NCI-H128 (cell line): ENCODE results near the gene TTC31.

Experiments
- DNase-seq: peaks from one replicate; lab custom pipeline; 2025; ENCODE audit not compliant: unreplicated experiment; lab: John Stamatoyannopoulos, UW

TTC31 gene

DNA sequence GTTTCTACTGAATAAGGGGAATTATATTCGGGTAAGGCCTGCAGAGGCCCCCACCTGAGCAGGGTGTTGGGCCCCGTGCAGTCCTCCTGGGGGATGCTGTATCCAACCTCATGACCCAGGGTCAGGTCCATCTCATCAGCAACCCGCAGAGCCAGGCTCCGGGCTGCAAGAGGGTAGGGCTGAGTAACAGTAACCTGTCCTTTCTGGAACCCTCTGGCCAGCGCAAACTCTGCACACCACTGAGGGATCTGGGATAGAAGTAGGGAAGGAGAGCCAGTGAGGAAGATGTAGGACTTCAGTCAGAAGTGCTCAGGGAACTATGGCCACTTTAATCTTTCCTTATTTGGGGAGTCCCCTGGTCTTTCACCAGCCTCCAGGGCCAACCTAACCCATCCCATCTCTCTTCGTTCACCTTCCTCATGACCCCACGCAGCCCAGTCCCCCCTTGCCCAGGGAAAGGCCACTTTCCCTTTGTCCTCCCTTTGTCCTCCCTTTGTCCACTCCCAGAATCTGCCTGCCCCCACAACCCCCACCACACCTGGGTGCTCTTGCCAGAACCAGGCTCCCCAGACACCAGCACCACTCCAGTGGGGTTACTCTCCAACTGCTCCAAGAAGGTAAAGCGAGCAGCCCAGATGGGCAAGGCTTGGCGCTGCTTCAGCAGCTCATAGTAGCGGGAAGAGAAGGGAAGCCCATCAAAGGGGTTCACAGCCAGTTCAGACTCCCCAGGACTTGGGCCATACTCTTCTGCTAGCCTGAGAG is 42.3 kb downstream of the TTC31 start:
- no peak for DNase-seq

DNA sequence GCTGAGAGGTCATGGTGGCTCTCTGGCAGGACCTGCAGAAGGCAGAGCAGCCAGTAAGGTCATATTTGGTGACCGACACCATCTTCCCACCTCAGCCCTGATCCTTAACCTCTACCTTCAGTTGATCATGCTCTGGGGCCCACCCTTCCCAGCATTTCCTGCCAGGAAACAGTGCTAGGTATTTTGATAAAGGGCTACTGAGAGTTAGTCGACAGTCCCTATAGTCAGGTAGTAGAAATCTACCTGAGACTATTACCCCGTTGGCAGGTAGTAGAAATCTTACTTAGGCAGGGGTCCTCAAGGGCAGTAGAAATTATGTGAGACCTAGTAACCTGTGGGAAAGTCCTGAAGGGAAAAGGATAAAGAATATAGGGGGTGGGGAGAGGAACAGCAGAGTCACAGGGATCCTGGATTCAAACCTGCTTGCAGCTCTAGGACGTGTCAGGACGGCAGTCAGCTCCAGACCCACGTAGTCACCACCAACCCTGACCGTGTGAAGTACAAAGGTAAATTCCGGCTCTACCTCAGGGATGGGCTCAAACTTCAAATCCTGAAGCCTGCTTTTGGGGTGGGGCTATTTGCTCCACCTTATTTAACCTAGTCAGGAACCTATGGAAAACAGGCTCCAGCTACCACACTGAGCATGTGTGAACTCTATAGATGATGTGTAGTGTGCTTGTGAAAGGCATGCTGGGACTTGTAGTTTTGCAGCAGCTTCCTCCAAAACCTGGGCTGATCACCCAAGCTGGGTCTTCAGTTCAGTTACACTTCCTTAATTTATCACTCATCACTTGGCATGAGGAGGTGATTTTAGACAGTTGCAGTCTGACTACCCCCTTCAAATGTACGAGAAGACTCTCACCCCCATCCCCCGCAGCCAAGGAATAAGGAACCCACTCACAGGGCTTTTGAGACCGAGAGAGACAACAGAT is 43.1 kb downstream of the TTC31 start, which contains the start of gene DQX1:
TSS of gene DQX1 (minus strand) at position 515 of the 932 bp plus-strand sequence. CDS start at position 13, 502 bp downstream.
- DNase-seq, result no peak

DNA sequence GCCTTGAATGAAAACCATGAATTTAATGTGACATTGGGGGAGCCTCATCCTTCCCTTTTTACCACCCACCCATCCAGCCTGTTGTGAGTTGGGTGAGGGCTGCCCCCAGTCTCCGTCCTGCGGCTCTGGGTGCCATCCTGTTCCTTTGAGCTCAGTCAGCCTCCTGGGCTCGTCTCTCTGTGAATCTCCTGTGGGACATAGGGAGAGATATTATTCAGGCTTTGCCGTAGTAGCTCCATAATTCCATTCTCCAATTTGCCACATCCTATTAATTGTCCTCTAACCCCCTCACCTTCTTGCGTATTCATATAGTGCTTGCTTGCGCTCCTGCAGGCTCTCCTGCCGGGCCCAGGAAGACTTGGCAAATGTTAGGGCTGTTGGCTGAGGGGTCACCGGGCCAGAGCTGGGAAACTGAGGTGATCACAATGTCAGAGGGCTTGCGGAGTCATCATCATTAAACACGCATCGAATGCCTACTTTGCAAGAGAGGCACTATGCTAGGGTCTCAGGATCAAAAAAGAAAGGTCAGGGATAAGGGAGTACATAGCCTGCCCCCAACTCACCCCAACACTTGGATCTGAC is 43.9 kb downstream of the TTC31 start:
- no peak for DNase-seq

DNA sequence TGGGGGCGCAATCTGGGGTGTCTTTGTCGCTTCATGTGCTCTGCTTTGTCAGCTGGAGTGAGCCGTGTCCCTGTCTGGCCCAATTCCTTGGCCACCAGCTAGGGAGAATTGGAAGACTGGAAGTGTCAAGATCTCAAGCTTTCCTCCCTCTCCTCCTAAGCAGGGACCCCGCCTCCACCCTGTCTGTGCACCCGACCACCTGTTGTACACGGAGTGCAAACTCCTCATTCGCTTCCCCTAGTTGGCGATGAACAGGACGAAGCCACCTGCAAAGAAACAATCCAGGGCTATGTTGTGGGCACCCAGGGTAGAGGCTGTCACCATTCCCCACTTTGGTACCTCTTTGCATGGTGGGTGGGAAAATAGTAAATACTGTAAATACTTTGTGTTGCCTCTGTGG is 44.9 kb downstream of the TTC31 start:
- DNase-seq, result no peak

DNA sequence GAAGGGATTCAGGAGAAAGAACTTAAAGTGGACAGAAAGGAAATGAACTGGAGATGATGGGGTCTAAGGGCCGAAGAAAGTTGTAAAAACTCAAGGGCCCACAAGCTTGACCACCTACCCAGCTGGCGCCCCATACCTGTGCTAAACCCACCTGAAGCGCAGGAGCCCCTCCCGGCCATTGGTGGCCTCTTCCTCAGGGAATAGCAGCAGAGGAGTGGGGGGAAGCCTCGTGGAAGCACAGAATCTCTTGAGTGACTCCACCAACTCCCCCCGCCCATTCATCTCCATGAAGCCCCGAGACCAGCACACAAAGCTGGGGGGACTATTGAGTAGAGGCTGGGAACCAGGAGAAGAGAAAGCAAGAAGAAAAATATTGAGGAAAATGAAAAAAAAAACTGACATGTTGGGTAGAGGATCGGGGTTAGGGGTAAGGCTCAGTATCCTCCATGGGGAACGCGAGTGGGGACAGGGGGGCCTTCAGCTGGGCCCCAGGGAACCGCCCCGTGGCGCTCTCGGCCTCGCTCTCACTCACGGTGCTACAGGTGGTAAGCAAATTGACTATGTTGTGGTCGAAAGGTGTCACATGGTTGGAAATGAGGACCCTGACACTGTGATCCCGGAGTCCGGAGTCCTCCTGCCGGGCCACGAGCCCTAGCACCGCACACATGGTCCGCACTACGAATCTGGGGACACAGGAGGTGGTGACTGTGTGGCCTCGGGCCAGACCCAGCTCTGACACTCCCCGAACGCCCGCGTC is 45.9 kb downstream of the TTC31 start:
- DNase-seq, result no peak

DNA sequence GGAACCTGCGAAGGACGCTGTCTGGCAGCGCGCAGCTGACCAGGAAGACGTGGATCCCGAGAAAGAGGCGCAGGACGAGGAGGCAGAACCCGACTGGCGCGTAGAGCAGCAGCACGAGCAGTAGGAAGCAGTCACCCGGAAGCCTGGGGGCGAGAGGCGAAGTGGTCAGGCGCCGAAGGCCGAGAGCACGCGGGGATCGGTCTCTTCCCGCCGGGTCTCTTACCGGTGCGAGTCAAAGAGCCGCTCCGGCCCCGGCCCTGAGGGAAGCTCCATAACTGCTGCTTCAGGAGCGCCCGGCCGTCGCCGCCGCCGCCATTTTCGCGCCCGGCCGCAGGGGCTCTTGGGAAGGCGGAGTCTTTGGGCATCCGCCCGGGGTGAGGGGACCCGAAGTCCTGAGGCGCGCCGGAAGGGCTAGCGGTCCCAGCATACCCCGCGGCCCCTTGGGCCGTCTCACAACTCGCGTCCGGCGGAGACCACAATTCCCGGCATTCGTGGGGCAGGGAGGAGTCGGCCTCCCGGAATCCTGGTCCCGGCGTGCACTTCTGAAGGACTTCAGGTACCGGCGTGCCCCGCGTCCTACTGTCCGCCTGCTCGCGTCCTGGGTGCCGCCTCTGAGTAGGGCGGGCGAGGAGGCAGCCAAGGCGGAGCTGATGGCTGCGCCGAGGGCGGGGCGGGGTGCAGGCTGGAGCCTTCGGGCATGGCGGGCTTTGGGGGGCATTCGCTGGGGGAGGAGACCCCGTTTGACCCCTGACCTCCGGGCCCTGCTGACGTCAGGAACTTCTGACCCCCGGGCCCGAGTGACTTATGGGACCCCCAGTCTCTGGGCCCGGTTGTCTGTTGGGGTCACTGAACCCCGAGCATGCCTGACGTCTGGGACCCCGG is 46.7 kb downstream of the TTC31 start, which contains the start of the genes AUP1 and HTRA2:
TSS of gene AUP1 (minus strand) at position 350 of the 882 bp plus-strand sequence. CDS start at position 273, 77 bp downstream.
TSS of gene HTRA2 (plus strand) at position 577 of the 882 bp plus-strand sequence. CDS start at position 651, 74 bp downstream.
- DNase-seq, result peak; percentile 96

DNA sequence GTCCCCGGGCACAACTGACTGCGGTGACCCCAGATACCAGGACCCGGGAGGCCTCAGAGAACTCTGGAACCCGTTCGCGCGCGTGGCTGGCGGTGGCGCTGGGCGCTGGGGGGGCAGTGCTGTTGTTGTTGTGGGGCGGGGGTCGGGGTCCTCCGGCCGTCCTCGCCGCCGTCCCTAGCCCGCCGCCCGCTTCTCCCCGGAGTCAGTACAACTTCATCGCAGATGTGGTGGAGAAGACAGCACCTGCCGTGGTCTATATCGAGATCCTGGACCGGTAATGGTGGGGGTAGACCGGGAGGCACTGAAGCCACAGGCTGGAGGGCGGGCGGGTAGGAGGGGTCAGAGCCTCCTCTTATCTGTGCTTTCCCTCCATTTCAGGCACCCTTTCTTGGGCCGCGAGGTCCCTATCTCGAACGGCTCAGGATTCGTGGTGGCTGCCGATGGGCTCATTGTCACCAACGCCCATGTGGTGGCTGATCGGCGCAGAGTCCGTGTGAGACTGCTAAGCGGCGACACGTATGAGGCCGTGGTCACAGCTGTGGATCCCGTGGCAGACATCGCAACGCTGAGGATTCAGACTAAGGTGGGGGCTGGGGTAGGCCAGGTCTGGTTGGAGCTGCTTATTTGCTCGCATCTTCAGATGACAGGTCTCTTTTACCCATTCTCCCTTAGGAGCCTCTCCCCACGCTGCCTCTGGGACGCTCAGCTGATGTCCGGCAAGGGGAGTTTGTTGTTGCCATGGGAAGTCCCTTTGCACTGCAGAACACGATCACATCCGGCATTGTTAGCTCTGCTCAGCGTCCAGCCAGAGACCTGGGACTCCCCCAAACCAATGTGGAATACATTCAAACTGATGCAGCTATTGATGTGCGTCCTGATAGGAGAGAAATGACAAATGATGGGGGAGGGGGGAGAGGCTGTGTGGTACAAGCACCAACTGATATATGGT is 47.6 kb downstream of the TTC31 start:
- DNase-seq, result no peak

DNA sequence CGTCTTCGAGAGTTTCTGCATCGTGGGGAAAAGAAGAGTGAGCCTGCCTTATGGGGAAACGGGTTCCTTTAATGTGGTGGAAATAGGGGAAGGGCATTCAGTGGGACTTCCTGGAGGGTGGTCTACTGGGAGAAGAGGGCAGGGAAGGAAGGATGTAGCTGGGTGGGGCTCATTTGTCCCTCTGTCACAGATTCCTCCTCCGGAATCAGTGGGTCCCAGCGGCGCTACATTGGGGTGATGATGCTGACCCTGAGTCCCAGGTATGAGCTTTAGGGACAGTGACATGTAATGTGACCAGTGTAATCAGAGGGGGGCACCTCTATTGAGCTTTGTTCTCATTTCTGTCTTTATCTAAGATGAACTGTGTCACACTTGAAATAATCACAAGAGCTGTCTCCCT is 48.8 kb downstream of the TTC31 start:
- DNase-seq, result no peak

DNA sequence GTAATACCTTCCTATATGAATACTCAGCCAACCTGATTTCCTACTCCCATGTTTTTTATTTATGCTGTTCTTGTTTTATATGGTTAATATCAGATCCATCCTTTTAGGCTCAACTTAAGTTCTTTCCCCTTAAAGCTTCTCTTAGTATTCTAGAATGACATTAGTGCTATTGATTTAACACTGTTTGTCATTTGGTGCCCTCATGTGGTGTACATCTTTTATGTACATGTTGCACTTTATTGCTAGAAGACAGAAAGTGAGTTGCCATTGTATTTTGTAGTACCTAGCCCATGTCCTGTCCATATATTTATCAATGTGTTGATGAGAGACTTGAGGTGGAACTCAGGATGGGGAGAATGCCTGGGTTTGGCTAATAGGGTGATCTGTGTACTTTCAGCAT is 49.3 kb downstream of the TTC31 start:
- no peak for DNase-seq

DNA sequence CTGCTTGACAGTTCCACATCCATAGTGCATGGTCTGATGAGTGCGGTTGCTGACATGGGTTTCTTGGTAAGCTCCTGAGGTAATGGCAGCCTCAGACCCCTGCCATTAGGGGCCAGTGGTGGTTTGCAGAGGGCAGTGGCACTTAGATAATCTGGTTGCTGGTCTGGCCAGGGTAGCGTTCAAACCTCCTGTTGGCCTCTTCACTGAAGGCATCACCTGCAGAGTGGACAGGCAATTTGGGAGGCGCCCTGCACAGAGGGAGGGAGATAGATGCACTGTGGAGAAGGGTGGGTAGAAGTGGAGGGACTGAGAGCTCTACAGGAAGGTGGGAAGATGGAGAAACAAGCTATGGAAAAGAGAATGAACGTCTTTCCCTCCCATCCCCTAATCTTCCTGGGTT is 50.6 kb downstream of the TTC31 start:
- DNase-seq, result no peak

DNA sequence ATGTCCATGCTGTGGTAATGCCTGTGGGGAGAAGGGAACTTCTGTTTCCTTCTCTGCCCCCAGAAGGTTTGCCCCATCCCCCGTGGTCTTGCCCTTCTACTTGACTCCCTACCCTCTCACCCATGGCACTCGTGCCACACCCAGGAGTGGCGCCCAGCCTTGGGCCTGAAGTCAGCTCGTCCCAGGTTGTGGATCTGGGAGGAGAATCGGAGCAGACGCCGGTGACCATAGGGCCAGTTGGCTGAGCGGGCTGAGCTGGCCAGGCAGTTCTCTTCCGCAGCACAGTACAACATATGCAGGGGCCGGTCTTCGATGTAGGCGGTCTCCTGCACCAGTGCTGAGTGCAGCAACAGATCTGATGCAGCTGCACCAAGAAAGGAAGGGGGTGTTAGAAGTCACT is 51.5 kb downstream of the TTC31 start:
- no peak for DNase-seq

DNA sequence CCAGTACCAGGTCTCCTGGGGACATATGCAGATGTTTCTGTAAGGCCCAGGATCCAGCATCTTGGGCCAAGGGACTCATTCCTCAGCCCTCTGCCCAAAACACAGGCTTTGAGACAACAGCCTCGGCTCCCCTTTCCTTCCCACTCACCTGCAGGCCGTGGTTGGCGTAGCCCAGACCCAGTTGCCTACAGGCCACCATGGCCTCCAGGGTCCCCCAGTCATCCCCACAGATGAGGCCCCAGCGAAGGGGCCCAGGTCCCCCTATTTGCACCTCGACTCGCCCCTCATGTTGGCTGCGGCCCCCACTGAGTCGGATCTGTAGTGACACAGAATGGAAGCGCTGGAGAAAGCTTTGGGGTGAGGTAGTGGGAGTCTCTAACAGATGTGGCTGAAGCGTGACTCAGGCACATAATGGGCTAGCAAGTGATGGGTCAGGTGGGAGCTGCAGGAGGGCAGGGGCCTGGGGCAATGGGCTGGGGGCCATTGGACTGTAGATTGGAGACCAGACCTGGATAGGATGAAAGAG is 52.6 kb downstream of the TTC31 start:
- DNase-seq, result no peak

DNA sequence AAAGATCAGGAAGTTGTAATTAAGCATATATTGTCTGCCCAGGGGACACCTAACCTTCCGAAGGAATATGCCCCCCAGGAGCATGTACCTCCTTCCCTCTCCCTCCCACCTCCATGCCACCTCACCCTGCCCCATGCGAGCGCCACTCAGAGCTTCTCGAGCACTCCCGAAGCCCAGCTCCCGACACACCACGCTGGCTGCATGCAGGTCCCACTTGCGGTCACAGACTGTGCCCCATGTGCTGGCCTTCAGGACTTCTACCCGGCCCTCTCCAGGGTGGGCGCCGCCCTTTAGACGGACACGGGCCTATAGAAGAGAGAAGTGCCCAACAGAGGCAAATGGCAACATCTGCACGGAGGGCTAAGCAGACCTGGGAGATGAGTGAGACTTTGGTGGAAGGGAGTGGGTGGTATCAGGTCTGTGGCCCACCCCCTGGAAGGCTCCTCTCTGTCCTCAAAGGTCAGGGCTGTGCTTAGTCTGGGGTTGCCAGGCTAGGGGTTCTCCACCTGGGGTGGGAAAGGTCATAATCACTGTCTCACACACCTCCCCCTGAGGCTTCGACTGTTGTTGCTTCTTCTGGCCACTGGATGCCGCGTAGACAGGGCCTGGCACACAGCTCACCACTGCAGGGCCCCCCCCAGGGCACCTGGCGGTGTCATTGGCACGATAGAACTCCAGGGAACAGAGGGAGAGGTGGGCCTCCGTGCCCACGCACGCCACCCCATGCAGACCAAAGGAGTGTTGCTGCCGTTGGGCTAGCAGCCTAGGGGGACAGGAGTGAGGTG is 53.5 kb downstream of the TTC31 start:
- DNase-seq, result no peak

DNA sequence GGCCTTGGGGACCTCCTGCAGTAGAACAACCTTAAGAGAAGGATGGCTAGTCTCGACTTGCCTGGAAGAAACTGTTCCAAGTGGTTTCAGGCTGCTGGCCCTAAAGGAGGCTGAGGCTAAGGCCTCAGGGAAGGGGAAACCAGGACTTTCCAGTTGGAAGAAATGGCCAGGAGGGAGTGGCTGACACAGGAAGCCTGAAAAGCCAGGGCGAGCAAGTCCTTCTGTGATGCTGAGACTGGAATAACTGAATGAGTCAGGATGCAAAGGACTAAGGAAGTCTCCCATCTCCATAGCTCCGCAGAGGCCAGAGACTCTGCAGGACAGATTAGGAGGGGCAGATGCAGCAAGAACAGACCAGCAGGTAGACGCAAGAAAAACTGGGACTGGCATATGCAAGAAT is 54.3 kb downstream of the TTC31 start:
- no peak for DNase-seq

DNA sequence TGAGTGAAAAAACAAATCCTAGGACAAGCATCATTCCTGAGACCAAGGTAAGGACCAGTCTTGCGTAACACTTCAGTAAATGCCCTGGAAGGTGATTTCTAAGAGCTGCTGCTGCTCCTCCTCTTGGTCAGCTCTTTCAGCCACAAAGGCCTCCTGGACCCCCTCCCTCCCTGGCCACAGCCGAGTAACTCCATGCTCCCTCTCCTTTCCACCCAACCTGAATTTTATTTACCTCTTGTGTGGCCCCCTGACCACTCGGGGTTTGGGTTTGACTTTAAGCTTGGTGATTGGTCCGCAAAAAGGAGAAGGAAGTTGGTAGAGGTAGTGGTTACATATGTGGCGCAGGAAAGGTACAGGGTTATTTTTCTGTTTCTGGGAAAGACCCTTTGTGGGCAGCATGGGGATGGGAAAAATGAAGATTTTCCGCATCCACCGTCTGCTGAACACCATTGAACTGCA is 56.0 kb downstream of the TTC31 start:
- no peak for DNase-seq

DNA sequence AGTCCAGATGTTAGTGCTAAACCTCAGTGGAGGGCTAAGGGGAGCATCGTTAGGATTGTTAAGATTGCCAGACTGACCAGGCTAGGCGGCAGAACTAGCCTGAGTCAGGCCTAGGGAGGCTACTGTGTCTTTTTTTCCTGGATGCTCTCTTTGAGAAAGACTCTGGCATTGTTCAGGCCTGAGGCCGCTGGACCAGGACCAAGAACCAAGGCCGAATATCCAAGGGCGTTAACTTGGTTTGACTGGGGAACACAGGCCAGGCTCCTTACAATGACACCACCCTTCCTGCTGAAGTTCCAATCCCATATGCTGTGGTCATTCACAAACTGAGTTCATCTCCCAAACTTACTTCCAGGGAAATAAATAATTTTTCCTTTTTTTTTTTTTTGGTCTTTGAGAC is 57.4 kb downstream of the TTC31 start:
- DNase-seq, result no peak

DNA sequence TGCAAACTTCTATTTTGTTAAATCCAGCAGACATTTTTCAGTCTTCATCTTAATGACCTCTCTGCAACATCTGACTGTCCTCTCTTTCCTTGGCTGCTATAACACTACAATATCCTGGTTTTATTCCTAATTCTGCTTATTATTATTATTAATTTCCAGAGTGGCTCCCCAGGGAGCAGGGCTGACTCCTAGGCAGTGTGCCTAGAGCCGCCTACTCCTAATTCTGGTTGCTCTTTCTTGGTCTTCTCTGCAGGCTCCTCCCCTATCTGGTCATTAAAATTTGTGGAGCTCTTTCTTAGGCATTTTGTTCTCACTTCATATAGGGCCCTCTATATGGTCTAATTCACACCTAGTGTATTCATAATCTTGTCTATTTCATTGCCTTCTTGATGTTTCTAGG is 60.1 kb downstream of the TTC31 start:
- no peak for DNase-seq
